ENCODE measurements around the gene RARRES2. TPM values are rescaled to one million over a fixed set of nuclear protein-coding genes. Genes with fewer than 3 reads are reported as not detected.

The RARRES2 gene
- total RNA-seq, 4 donors from 2014 or later: 84.2 to 124 (median 102) TPM

DNA sequence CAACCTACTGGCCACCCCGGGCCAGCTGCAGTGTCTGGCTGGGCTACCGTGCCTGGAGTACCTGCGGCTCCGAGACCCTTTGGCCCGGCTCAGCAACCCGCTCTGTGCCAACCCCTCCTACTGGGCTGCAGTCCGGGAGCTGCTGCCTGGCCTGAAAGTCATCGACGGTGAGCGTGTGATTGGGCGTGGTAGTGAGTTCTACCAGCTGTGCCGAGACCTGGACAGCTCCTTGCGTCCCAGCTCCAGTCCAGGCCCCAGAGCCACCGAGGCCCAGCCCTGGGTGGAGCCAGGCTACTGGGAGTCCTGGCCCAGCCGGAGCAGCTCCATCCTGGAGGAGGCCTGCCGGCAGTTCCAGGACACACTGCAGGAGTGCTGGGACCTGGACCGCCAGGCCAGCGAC is 4.2 kb downstream of the RARRES2 start:
- Histone ChIP-seq H3K4me3 (no peak overlapping the region), H3K27ac (peak overlapping the region in 3 of 4 donors; percentile 68 to 94 (median 86)), H3K4me1 (peaks cover 23 to 61% (median 51%) of the 10 kb centered on the region in 4 donors), H3K36me3 (no peaks in the 10 kb centered on the region), H3K27me3 (peaks cover 11% of the 10 kb centered on the region), H3K9me3 (no peaks in the 10 kb centered on the region)
- intact Hi-C loops (cut with DNase I; ENCODE audit: low total_unique reads): no loop called here
- DNase-seq: peak; percentile 62
- in situ Hi-C loops (cut with MboI; ENCODE audit: low pct_ligation_motif_present in 1 of 4, low pct_unique_long_range_greater_than_20kb in 1 of 4, low sequenced_read_pairs in 3 of 4): no loop called here
- TF ChIP-seq EP300 (IDR thresholded peaks at IDR 0.05; ENCODE audit: low read depth) (no peak), POLR2AphosphoS5 (IDR thresholded peaks at IDR 0.05) (no peak), POLR2A (IDR thresholded peaks at IDR 0.05) (no peak)
- TF ChIP-seq, protein P1, sequence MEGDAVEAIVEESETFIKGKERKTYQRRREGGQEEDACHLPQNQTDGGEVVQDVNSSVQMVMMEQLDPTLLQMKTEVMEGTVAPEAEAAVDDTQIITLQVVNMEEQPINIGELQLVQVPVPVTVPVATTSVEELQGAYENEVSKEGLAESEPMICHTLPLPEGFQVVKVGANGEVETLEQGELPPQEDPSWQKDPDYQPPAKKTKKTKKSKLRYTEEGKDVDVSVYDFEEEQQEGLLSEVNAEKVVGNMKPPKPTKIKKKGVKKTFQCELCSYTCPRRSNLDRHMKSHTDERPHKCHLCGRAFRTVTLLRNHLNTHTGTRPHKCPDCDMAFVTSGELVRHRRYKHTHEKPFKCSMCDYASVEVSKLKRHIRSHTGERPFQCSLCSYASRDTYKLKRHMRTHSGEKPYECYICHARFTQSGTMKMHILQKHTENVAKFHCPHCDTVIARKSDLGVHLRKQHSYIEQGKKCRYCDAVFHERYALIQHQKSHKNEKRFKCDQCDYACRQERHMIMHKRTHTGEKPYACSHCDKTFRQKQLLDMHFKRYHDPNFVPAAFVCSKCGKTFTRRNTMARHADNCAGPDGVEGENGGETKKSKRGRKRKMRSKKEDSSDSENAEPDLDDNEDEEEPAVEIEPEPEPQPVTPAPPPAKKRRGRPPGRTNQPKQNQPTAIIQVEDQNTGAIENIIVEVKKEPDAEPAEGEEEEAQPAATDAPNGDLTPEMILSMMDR (IDR thresholded peaks at IDR 0.05): no peak
- WGBS, 2 donors (ENCODE audit: low coverage in 1 of 2): 59% methylated on average over 17 of the region's 18 CpGs; no CpG with 5 or more reads in 1 of the 2 donors

DNA sequence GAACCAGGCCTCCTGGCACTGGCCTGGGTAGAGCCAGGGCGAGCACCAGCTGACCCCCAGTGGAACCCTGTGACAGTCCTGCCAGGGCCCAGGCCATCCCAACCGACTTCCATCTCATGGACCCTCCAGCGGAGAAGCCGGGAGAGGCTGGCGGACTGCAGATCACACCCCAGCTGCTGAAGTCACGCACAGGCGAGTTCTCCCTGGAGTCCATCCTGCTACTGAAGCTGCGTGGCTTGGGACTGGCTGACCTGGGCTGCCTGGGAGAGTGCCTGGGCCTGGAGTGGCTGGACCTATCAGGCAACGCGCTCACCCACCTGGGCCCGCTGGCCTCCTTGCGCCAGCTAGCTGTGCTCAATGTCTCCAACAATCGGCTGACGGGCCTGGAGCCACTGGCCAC is 4.7 kb downstream of the RARRES2 start:
- Histone ChIP-seq H3K4me1 (peaks cover 19 to 61% (median 51%) of the 10 kb centered on the region in 4 donors), H3K4me3 (no peak overlapping the region), H3K9me3 (no peaks in the 10 kb centered on the region), H3K27ac (peak overlapping the region in 3 of 4 donors; percentile 68 to 94 (median 86)), H3K36me3 (no peaks in the 10 kb centered on the region), H3K27me3 (peaks cover 11% of the 10 kb centered on the region)
- in situ Hi-C loops (cut with MboI; ENCODE audit: low pct_ligation_motif_present in 1 of 4, low pct_unique_long_range_greater_than_20kb in 1 of 4, low sequenced_read_pairs in 3 of 4): no loop called here
- WGBS, 2 donors (ENCODE audit: low coverage in 1 of 2): 96% methylated on average over 13 of the region's 14 CpGs; no CpG with 5 or more reads in 1 of the 2 donors
- TF ChIP-seq POLR2A (IDR thresholded peaks at IDR 0.05) (no peak), POLR2AphosphoS5 (IDR thresholded peaks at IDR 0.05) (no peak), EP300 (IDR thresholded peaks at IDR 0.05; ENCODE audit: low read depth) (no peak)
- TF ChIP-seq, protein P1 (IDR thresholded peaks at IDR 0.05): no peak
- intact Hi-C loops (cut with DNase I; ENCODE audit: low total_unique reads): no loop called here
- DNase-seq: no peak

DNA sequence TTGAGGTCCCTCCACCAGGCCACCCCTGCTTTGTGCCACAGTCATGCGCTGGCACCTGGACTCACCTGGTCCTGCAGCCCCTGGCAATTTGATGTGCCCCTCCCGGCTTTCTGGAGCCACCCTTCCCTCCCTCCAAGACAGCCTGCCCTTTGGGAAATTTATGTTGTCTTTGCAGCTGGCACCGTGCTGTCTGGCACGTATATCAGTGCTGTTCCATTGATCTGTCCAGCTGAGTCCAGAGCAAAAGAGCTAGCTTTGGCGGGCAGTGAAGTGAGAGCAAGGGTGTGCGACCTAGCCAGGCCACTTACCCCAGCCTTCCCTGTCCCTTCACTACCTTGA is 5.7 kb downstream of the RARRES2 start:
- Histone ChIP-seq H3K4me3 (no peak overlapping the region), H3K9me3 (no peaks in the 10 kb centered on the region), H3K27me3 (peaks cover 3% of the 10 kb centered on the region), H3K36me3 (no peaks in the 10 kb centered on the region), H3K4me1 (peaks cover 19 to 55% (median 44%) of the 10 kb centered on the region in 4 donors), H3K27ac (peak overlapping the region; percentile 32 to 94 (median 70))
- in situ Hi-C loops (cut with MboI; ENCODE audit: low pct_ligation_motif_present in 1 of 4, low pct_unique_long_range_greater_than_20kb in 1 of 4, low sequenced_read_pairs in 3 of 4) (no loop called here), intact Hi-C loops (cut with DNase I; ENCODE audit: low total_unique reads) (no loop called here)
- WGBS, 2 donors (ENCODE audit: low coverage in 1 of 2): 35 to 53% methylated on average over 5 to 6 of the region's 6 CpGs
- TF ChIP-seq, protein P1 (IDR thresholded peaks at IDR 0.05): no peak
- no peak for TF ChIP-seq POLR2A (IDR thresholded peaks at IDR 0.05)
- no peak for TF ChIP-seq EP300 (IDR thresholded peaks at IDR 0.05; ENCODE audit: low read depth)
- no peak for TF ChIP-seq POLR2AphosphoS5 (IDR thresholded peaks at IDR 0.05)
- no peak for DNase-seq

DNA sequence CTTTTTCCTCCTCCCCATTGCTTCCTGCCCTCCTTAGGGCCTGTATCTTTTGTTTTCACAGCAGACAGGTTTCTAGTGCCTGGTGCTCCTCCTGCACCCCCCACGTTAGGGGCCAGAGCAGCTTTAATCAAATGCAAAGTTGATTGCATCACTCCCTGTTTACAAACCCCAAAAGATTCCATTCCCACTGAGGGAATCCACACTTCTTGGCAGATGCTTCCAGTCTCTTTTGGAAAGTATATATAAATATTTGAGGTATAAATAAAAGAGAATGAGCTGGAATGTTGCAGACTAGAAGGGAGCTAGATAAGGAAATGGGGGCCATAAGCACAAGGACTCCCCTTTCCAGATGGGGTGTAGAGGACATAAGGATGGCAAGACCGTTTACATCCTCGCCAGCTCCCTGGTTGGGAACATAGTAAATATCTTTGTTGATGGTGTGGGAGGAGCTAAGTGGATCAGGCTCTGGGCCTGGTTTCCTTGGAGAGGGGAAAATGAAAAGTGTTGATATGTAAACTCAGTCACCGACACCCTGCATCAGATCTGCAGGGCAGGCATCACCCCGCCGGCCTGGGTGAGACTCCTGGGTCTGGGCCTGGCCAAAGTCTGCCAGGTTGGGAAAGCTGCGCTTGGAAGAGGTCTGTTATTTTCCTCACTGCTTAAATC is 6.2 kb downstream of the RARRES2 start:
- Histone ChIP-seq H3K27me3 (no peaks in the 10 kb centered on the region), H3K36me3 (no peaks in the 10 kb centered on the region), H3K9me3 (no peaks in the 10 kb centered on the region), H3K4me1 (peaks cover 19 to 50% (median 39%) of the 10 kb centered on the region in 4 donors), H3K4me3 (no peak overlapping the region), H3K27ac (peak overlapping the region; percentile 32 to 94 (median 70))
- 25 to 51% methylated on average over 3 to 7 of the region's 7 CpGs for WGBS, 2 donors (ENCODE audit: low coverage in 1 of 2)
- DNase-seq: no peak
- in situ Hi-C loops (cut with MboI; ENCODE audit: low pct_ligation_motif_present in 1 of 4, low pct_unique_long_range_greater_than_20kb in 1 of 4, low sequenced_read_pairs in 3 of 4): no loop called here
- intact Hi-C loops (cut with DNase I; ENCODE audit: low total_unique reads): no loop called here
- TF ChIP-seq, protein P1 (IDR thresholded peaks at IDR 0.05): no peak
- TF ChIP-seq POLR2A (IDR thresholded peaks at IDR 0.05) (no peak), POLR2AphosphoS5 (IDR thresholded peaks at IDR 0.05) (peak in 1 of 3 donors; percentile 60), EP300 (IDR thresholded peaks at IDR 0.05; ENCODE audit: low read depth) (no peak)
